Skeletal muscle satellite cell (primary cell): ENCODE data around the gene WDR64.

ENCODE experiments used
- H3K27me3 ChIP-seq: 2 replicates; pipeline ENCODE4 v1.7.0; 2013; ENCODE audit warnings: low read length; ENCODE audit not compliant: control insufficient read depth, insufficient read depth
- H3K36me3 ChIP-seq: 2 replicates; pipeline ENCODE4 v1.7.0; 2013; ENCODE audit warnings: mild to moderate bottlenecking, control low read depth, low read length; ENCODE audit not compliant: insufficient read depth
- H3K4me1 ChIP-seq: 2 replicates; pipeline ENCODE4 v1.7.0; 2013; ENCODE audit warnings: low read length; ENCODE audit not compliant: control insufficient read depth, insufficient read depth
- H3K4me2 ChIP-seq: 2 replicates; pipeline ENCODE4 v1.7.0; 2013; ENCODE audit warnings: mild to moderate bottlenecking, low read length
- H3K4me3 ChIP-seq: 2 replicates; pipeline ENCODE4 v1.7.0; 2013; ENCODE audit warnings: low read length
- H3K9ac ChIP-seq: 2 replicates; pipeline ENCODE4 v1.7.0; 2013; ENCODE audit warnings: mild to moderate bottlenecking, low read depth, low read length, moderate library complexity
- H3K9me3 ChIP-seq: replicated peaks from 2 replicates; pipeline ENCODE4 v1.7.0; 2013; ENCODE audit warnings: mild to moderate bottlenecking, control low read depth, low read length

Gene WDR64

DNA sequence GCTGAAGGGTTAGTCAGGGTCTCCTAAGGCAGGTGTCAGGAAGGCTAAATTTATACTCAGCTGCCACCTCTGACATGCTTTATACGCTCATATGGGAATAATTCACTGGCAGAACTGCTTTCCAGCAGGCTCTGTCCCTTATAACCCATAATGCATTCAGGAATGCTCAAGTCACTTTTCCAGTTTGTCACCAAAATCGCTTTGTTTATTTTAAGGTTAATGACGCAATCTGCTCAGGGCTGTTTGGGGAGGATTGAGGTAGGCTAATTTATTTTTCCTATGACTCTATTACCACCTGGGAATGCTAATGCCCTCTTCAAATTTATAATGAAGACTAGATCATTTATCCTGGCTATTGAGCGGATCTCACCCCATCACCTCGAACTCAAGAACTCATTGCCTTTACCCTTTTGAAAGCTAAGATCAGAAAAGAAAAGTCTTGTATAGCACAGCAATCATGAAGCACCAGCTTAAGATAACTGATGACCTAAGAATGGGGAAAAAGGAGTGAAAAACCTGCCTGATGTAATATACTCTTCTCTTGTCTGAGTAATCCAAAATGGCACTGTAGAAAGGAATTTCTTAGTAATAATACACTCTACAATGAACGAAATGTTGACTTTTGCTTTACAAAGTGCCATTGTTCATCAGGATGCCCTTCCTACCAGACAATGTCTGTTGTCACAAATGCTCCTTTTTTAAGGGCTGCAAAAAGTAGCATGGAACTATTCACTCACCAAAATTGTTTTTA lies 98.0 kb downstream of the WDR64 start:
- peak overlapping the region; percentile 58 for H3K4me3 ChIP-seq
- H3K27me3 ChIP-seq: no peaks in the 10 kb centered on the region
- no peaks in the 10 kb centered on the region for H3K36me3 ChIP-seq
- peaks cover 10% of the 10 kb centered on the region for H3K4me1 ChIP-seq
- H3K9ac ChIP-seq: no peak overlapping the region
- peak overlapping the region; percentile 75 for H3K4me2 ChIP-seq
- no peaks in the 10 kb centered on the region for H3K9me3 ChIP-seq

GRCh38 chr1:241751524-241751923 lies 99.4 kb downstream of the WDR64 start:
- H3K27me3 ChIP-seq: no peaks in the 10 kb centered on the region
- no peak overlapping the region for H3K4me3 ChIP-seq
- no peak overlapping the region for H3K4me2 ChIP-seq
- no peaks in the 10 kb centered on the region for H3K36me3 ChIP-seq
- H3K9me3 ChIP-seq: no peaks in the 10 kb centered on the region
- peaks cover 10% of the 10 kb centered on the region for H3K4me1 ChIP-seq
- H3K9ac ChIP-seq: no peak overlapping the region

DNA sequence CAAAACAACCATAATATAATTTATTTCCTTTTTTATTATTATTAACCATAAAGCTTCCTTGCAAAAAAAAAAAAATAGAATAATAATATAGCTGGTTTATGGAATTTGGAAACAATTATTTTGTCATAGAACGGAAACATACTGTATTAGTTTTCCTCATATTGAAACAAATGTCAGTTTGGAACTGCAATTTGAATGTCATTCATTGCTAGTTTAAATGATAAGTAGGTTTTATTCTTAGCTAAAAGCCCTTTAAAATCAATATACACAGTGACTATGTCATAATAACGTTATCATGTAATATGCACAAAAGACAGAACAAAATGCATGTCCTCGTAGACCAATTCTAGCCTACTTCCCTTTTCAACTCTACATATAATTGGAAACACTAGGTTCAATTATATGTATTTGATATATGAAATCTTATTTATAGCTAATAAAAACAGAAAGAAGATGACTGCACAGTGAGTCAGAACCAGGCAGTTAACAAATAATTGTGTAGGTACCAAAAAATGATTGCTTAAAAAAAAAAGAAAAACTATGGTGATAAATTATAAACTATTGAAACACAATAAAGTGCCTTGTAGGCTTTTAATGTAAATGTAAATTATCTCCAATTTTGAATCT lies 110.7 kb downstream of the WDR64 start:
- Histone ChIP-seq H3K9ac (no peak overlapping the region), H3K4me2 (no peak overlapping the region), H3K27me3 (no peaks in the 10 kb centered on the region), H3K4me1 (peaks cover 3% of the 10 kb centered on the region), H3K9me3 (no peaks in the 10 kb centered on the region), H3K4me3 (no peak overlapping the region), H3K36me3 (no peaks in the 10 kb centered on the region)

GRCh38 chr1:241765390-241765789 lies 113.3 kb downstream of the WDR64 start:
- H3K4me3 ChIP-seq: no peak overlapping the region
- peaks cover 3% of the 10 kb centered on the region for H3K4me1 ChIP-seq
- H3K4me2 ChIP-seq: no peak overlapping the region
- H3K9ac ChIP-seq: no peak overlapping the region
- no peaks in the 10 kb centered on the region for H3K36me3 ChIP-seq
- H3K27me3 ChIP-seq: no peaks in the 10 kb centered on the region
- H3K9me3 ChIP-seq: no peaks in the 10 kb centered on the region

GRCh38 chr1:241767737-241768136 lies 115.7 kb downstream of the WDR64 start:
- Histone ChIP-seq H3K9me3 (no peaks in the 10 kb centered on the region), H3K4me2 (no peak overlapping the region), H3K27me3 (no peaks in the 10 kb centered on the region), H3K9ac (no peak overlapping the region), H3K36me3 (no peaks in the 10 kb centered on the region), H3K4me1 (peaks cover 1% of the 10 kb centered on the region), H3K4me3 (no peak overlapping the region)

DNA sequence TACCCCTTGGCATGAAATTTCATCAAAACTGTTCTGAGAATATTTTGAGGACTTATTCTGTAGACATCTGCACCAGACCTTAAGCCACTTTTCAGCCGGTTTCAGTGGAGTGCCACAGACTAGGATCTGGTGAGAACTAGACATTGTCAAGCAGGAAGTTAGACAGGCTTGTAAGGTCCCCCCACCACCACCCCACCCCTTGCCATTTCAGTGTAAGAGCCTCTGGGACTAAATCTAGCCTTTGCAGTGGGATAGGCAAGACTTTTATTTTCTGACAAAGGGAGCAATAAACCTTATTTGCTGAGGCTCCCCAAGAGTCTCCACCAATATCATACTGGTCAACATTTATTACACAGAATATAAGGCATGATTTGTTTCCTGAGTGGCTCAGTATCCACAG lies 118.0 kb downstream of the WDR64 start:
- Histone ChIP-seq H3K4me3 (no peak overlapping the region), H3K4me2 (no peak overlapping the region), H3K9me3 (no peaks in the 10 kb centered on the region), H3K4me1 (no peaks in the 10 kb centered on the region), H3K36me3 (no peaks in the 10 kb centered on the region), H3K27me3 (no peaks in the 10 kb centered on the region), H3K9ac (no peak overlapping the region)

GRCh38 chr1:241771117-241771516 lies 119.0 kb downstream of the WDR64 start:
- no peak overlapping the region for H3K4me3 ChIP-seq
- no peaks in the 10 kb centered on the region for H3K36me3 ChIP-seq
- no peaks in the 10 kb centered on the region for H3K4me1 ChIP-seq
- H3K9me3 ChIP-seq: no peaks in the 10 kb centered on the region
- H3K27me3 ChIP-seq: no peaks in the 10 kb centered on the region
- no peak overlapping the region for H3K9ac ChIP-seq
- H3K4me2 ChIP-seq: no peak overlapping the region

DNA sequence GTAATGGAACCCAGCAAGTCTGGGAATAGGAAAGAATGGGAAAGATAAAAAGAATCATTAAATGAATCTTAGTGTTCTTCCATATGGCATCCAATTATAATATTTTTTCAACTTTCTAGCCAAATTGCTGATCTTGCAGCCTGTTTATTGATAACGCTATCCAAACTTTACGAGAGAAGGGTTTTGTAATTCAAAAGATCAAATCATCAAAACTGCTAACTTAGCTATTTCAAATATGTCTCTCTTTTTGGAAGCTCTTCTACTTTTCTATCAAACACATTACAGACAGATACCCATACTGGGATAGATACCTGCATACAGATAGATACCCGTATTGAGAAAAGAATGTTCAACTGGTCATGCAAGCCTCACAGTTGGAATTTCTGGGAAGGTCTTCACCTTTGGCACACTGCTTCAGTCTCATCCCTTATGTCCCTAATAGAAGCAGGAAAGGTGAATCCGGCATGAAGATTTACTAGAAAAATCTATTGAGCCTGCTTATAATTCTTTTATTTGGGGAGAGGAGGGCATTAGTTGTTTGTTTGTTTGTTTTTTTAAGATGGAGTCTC lies 120.9 kb downstream of the WDR64 start:
- H3K9me3 ChIP-seq: no peaks in the 10 kb centered on the region
- H3K9ac ChIP-seq: no peak overlapping the region
- no peak overlapping the region for H3K4me3 ChIP-seq
- no peaks in the 10 kb centered on the region for H3K4me1 ChIP-seq
- H3K4me2 ChIP-seq: no peak overlapping the region
- no peaks in the 10 kb centered on the region for H3K27me3 ChIP-seq
- no peaks in the 10 kb centered on the region for H3K36me3 ChIP-seq

- no peaks in the 10 kb centered on the region for H3K9me3 ChIP-seq
- no peaks in the 10 kb centered on the region for H3K36me3 ChIP-seq
These were observed 121.9 kb downstream of the WDR64 start for GRCh38 chr1:241773991-241774390.

DNA sequence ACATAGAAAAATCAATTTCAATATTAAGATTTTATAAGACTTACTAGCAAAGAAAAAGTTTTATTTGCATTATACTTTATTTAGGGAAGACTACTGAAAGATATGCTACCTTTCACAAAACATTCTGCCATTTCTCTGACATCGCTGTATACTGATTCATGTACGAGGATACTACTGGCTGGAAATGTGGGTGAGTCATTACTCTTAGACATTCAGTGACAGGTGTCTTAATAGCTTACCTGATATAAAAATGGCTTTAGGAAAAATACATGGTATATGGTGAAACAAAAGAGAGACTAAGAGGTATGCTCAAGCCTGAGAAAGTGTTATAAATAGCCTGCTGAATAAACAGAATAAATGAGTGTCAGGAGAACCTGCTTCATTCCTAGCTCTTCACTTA lies 122.9 kb downstream of the WDR64 start:
- no peaks in the 10 kb centered on the region for H3K36me3 ChIP-seq
- H3K27me3 ChIP-seq: no peaks in the 10 kb centered on the region
- H3K4me1 ChIP-seq: no peaks in the 10 kb centered on the region
- no peak overlapping the region for H3K4me2 ChIP-seq
- no peak overlapping the region for H3K9ac ChIP-seq
- no peaks in the 10 kb centered on the region for H3K9me3 ChIP-seq
- H3K4me3 ChIP-seq: no peak overlapping the region

More at GRCh38 chr1:241773991-241774390, 121.9 kb downstream of the WDR64 start:
- H3K4me2 ChIP-seq: no peak overlapping the region
- no peaks in the 10 kb centered on the region for H3K27me3 ChIP-seq
- H3K4me1 ChIP-seq: no peaks in the 10 kb centered on the region
- H3K9ac ChIP-seq: no peak overlapping the region
- no peak overlapping the region for H3K4me3 ChIP-seq

DNA sequence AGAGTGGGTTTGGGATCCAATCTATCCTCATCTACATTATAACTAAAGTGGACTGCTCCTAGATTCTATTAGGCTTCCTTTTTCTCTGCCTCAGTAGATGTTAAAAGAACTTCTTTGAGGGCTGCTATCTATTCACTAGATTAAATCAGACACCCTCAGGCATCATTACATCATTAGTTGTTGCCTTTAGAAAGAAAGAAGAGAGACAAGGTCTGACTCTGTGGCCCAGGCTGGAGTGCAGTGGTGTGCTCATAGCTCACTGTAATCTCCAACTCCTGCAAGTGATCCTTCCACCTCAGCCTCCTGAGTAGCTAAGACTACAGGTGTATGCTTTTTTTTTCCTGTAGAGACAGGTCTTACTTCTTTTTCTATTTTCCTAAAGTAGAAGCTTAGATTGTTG lies 124.8 kb downstream of the WDR64 start:
- no peaks in the 10 kb centered on the region for H3K9me3 ChIP-seq
- no peaks in the 10 kb centered on the region for H3K36me3 ChIP-seq
- H3K4me1 ChIP-seq: no peaks in the 10 kb centered on the region

GRCh38 chr1:241778117-241778516 lies 126.0 kb downstream of the WDR64 start:
- H3K4me1 ChIP-seq: peaks cover 6% of the 10 kb centered on the region
- no peak overlapping the region for H3K9ac ChIP-seq
- no peak overlapping the region for H3K4me3 ChIP-seq
- H3K27me3 ChIP-seq: no peaks in the 10 kb centered on the region
- H3K9me3 ChIP-seq: no peaks in the 10 kb centered on the region
- H3K4me2 ChIP-seq: no peak overlapping the region
- no peaks in the 10 kb centered on the region for H3K36me3 ChIP-seq

More for the DNA sequence above, 124.8 kb downstream of the WDR64 start:
- H3K27me3 ChIP-seq: no peaks in the 10 kb centered on the region
- H3K4me3 ChIP-seq: no peak overlapping the region
- H3K4me2 ChIP-seq: no peak overlapping the region
- no peak overlapping the region for H3K9ac ChIP-seq
